Right kidney (tissue), 9 donors: ENCODE results near the gene POLR3B.
"Not testable (repeated sequence)": the region's sequence is repeated elsewhere in the genome, so short reads cannot be mapped to it uniquely, and the experiment has no call there.

Source experiments
- DNase-seq: peaks from one replicate; pipeline ENCODE4 v3.0.0-alpha.2; 2016
- long read RNA-seq, 8 donors: transcript quantifications; one replicate each; lab custom pipeline, GENCODE V29; 2026

POLR3B gene
- long read RNA-seq, donor 1, full-length matches to known transcripts: 3 of 3 reads
- long read RNA-seq, donor 1, partial matches to known transcripts: 0 of 3 reads
- long read RNA-seq, donor 1, other reads (novel, unspliced or antisense): 0 of 3 reads
- long read RNA-seq, donor 2, full-length matches to known transcripts: 1 of 1 reads
- long read RNA-seq, donor 2, partial matches to known transcripts: 0 of 1 reads
- long read RNA-seq, donor 2, other reads (novel, unspliced or antisense): 0 of 1 reads
- long read RNA-seq, donor 3, full-length matches to known transcripts: 2 of 2 reads
- long read RNA-seq, donor 3, partial matches to known transcripts: 0 of 2 reads
- long read RNA-seq, donor 3, other reads (novel, unspliced or antisense): 0 of 2 reads
- long read RNA-seq, donor 4: 0 reads
- long read RNA-seq, donor 5, full-length matches to known transcripts: 1 of 1 reads
- long read RNA-seq, donor 5, partial matches to known transcripts: 0 of 1 reads
- long read RNA-seq, donor 5, other reads (novel, unspliced or antisense): 0 of 1 reads
- long read RNA-seq, donor 6, full-length matches to known transcripts: 1 of 1 reads
- long read RNA-seq, donor 6, partial matches to known transcripts: 0 of 1 reads
- long read RNA-seq, donor 6, other reads (novel, unspliced or antisense): 0 of 1 reads
- long read RNA-seq, donor 7: 0 reads
- long read RNA-seq, donor 8: 0 reads

GRCh38 chr12:106357549-106358395 is at the start of gene POLR3B:
Gene POLR3B (plus strand): TSS chr12:106357748. CDS start chr12:106357880, 132 bp downstream.
- peak; percentile 100 for DNase-seq

DNA sequence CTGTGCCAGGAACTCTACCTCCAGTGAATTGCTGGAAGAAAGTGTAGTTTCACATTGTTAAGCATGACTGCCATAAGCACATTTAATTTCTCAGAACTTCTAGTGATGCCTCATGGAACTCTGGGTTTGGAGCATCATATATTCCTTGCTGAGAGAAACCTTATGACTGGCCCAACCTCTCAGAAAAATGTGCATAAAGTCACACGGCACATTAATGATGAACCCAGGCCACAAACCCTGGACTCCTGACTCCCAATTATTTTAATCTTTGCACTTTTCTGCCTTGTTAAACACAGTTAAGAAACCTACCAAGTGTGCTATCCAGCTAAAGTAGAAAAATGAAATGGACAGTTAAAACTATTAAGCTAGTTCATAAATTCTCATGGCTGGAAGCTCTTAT is 49.4 kb upstream of the POLR3B start:
- no peak for DNase-seq

DNA sequence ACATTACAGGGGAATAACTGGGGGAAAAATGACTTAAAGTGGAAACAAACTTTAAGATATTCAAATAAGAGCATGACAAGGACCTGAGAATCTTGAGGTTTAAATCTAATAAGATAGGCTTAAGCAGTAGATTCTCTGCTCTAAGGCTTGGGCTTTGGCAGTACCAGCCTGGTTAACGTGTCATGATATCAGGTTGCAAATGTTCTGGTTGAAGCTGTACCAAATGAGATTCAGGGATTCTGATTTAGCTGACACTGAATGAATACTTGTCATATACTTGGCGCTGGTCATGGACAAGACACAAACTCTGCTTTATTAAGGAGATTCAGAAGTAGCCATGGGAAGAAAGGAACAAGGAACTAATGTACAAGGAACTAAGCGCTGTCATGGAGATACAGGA is 48.9 kb upstream of the POLR3B start:
- DNase-seq: no peak

DNA sequence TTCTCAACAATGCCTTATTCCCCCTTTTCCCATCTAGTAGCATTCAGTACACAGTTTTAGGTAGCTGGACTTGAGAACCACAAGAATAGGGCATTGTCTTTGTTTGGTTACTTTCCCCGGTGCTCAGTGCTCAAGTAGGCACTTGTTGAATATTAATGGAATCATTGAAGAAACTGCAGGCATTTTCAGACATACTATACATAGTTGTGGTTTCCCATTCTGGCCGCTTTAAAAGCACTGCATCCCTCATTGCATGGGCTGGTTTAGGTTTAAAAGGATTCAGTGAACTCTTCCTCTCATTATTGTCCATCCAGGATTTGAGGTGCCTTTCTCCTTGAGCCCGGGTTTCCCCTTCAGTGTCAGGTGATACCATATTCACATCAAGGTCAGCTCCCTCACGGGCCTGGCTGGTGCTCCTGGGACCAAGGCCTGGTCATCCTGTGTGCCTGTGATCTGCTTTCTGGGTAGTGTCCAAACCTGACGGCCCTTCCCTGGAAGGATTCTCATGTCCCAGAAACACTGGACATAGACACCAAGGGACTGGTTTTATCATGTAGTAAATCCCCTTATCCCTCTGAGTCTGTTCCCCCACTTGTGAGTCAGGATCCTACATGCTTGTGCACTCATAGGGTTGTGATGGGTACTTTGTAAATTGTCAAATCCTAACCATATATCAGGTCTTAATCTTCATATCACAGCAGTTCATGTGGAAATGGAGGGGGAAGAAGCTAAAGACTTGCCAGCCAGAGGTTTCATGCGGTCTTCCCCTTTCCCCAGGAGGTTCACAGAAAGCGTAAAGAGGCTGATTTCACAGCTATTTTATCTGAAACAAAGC is 47.7 kb upstream of the POLR3B start:
- no peak for DNase-seq

DNA sequence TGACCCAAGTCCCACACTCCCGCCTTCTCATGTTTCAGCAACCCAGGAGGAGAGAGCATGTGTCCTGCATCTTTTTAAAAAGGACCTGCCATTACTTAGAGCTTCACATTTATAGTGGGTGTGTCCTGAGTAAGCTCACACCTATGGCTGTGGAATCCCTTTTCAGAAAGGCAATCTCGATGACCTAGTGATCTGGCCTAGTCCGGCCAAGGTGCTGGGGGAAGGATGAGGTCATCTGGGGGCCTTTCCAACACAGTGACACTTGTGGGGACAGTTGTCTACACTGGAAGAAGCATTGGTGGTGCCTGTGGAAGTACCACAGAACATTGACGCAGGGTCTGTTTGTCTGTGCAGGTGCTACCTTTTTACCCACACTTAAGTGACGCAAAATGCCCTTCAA is 46.9 kb upstream of the POLR3B start:
- DNase-seq: no peak

DNA sequence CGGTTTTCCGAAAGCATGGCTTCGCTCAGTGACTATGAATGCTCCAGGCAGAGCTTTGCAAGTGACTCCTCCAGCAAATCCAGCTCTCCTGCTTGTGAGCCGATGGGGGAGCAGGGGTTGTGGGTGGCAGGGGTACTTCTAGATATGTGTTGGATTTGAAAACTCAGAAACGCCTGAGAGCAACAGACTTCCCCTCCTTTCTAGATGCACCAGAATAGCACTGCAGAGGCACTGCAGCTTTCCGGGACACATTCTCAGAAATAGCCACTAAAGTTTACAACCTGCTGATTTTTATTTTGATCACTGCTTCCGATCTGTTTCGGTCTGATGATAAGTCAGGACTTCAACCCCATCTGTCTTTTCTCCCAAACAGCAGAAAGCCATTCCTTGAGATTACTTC is 46.4 kb upstream of the POLR3B start:
- peak; percentile 30 for DNase-seq

- DNase-seq: not testable (repeated sequence)
Measured at GRCh38 chr12:106313413-106313812, 44.1 kb upstream of the POLR3B start.

DNA sequence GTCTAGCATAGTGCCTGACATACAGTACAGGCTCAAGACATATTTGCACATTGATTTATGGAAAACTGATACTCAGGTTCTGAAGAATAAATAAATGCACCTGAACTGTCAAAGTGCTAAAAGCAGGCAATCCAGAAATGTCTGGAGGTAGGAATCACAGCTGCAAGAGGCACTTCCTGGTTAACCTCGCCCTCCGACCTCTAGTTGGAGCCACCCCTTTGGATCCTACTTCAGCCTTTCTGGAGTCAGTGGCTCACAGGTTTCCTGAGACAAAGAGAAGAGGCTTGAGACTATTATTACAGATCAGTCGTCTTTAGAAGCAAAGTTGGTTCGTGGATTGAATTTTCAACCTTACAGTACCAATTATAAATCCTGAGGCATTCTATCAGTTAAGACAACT is 42.0 kb upstream of the POLR3B start:
- no peak for DNase-seq

- no peak for DNase-seq
Measured at GRCh38 chr12:106317406-106318082, 40.0 kb upstream of the POLR3B start.

- no peak for DNase-seq
Measured at GRCh38 chr12:106321139-106321850, 36.3 kb upstream of the POLR3B start.

- no peak for DNase-seq
Measured at GRCh38 chr12:106323537-106323936, 34.0 kb upstream of the POLR3B start.

- DNase-seq: no peak
Measured at GRCh38 chr12:106327309-106327869, 30.2 kb upstream of the POLR3B start.

DNA sequence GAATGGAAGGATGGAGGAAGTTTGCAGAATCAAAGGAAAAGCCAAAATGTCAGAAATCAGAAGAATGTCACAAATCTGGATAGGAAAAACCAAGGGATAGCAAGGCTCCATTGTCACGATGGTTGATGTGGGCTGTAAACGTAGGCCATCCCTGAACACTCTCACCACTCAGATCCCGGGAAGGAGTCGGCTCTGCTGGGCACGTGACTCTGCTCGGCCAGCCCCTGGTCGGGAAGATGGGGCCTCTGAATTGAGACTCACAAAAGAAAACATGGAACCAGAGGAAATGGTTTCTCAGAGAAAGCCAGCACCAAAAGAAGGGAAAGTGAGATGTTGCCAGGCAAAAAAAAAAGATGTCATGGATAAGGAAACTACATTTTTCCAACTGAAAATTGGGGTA is 28.8 kb upstream of the POLR3B start:
- no peak for DNase-seq

DNA sequence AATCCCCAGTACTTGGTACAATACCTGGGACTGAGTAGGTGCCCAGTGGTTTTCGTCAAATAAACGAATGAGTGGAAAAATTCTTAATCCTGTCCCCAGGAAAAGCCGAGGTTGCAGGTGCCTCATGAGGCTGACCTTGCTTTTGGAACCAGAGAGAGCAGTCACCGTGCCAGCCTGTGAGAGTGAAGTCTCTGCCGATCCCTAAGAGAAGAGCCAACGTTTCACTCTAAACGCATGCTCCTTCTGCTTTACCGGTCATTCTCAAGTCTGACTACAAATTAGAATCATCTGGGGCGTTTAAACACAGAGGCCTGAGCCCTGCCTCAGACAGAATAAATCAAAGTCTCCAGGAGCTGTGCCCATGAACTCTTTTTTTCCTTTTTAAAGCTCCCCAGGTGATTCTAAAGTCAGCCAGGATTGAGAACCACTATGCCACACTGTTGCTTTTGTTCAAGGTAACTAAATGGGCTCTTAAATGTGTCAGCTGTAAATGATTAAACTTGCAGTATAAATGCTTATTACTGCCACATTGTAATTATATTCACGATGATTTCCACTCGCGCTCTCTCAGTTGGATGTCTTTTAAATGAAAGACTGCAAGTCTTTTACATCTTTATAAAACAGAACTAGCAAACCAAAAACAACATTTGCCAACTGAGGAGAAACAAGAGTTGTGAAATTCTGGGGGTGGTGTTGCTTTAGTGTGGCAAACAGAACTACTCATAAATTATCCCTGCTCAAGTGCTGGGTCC is 28.1 kb upstream of the POLR3B start:
- no peak for DNase-seq

- no peak for DNase-seq
Measured at GRCh38 chr12:106331599-106331998, 25.9 kb upstream of the POLR3B start.

DNA sequence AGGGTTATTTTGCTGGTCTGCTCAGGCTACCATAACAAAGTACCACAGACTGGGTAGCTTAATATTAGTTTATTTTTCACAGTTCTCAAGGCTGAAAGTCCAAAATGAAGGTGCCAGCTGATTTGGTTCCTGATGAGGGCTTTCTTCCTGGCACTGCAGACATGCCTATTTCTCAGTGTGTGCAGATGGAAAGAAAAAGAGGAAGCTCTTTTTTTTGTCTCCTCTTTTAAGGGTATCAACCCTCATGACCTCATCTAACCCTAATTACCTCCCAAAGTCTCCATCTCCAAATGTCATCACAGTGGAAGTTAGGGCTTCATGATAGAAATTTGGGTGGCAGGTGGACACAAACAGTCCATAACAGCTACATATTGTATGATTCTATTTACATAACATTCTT is 25.0 kb upstream of the POLR3B start:
- no peak for DNase-seq

DNA sequence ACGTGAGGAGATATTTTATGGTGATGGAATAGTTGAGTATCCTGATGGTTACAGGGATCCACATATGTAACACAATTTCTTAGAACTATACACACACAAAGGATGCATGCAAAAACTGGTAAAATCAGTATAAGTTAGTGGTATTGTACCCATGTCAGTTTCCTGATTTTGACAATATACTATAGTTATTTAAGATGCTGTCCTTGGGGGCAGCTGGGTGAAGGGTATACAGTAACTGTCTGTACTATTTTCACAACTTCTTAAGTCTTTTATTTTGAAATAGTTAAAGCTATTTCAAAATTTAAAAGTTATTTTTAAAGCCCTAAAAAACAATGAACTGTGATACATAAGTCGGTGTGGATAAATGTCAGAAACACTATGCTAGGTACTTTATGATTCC is 24.5 kb upstream of the POLR3B start:
- no peak for DNase-seq

- DNase-seq: no peak
Measured at GRCh38 chr12:106333756-106334155, 23.8 kb upstream of the POLR3B start.

DNA sequence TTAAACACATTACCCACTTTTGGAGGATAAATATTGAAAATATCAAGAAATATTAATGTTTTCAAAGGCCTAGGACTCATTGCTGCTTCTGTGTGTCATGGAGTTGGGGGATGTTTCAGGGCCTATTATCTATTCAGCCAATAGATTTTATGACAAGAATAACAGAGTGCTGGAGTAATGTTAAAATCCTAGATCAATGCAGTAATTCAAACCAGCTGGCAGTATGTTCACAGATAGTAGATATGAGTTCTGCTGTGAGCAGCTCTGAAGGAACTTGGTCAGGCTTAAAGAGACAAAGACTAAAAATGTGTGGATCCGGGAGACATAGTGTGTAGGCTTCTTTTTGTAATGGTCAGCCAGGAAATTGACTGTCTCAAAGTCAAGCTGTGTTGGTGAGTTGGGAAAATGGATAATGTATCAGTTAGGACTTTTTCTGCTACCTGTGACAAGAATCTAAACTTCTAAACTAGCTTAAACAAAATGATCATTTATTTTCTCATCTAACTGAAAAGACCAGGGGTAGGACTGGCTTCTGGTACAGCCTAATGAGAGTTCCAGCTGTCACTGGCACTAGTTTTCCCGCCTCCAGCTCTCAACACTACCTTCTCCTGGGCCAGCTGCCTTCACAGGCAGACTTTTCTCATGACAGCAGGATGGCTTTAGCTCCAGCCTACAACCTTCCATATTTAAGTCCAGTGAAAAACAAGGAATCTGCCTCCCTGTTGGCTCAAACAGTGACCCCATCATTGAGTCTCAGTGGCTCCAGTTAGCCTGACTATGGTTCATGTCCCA is 16.3 kb upstream of the POLR3B start:
- no peak for DNase-seq
